Stimulated activated naive CD8-positive, alpha-beta T cell treated with anti-CD3 and anti-CD28 coated beads, Interleukin-15, amount 100 ng/mL, for 72 hours (primary cell): ENCODE results near the gene SDK2.
A peak's percentile ranks its signal among the peaks of the same experiment; 100 is the strongest.
"Not testable (repeated sequence)": the region's sequence is repeated elsewhere in the genome, so short reads cannot be mapped to it uniquely, and the experiment has no call there.

Source experiments
- ATAC-seq: fragments of 150-1000 bp; cut with Tn5 transposase; 2 replicates; pipeline ENCODE4 v1.10.0; 2021; ENCODE audit warnings: mild to moderate bottlenecking, moderate library complexity
- DNase-seq, 2 donors: peaks; one replicate each; pipeline ENCODE4 v3.0.0; 2021 to 2022
- H3K27ac Mint-ChIP-seq, 2 donors: one replicate each; pipeline ENCODE4 v1.8.0; 2022; ENCODE audit warnings: mild to moderate bottlenecking in 2 of 2, mixed read lengths in 2 of 2, moderate library complexity in 2 of 2
- H3K27me3 Mint-ChIP-seq: one replicate; pipeline ENCODE4 v1.8.0; 2022; ENCODE audit warnings: mixed read lengths
- H3K4me1 Mint-ChIP-seq: one replicate; pipeline ENCODE4 v1.8.0; 2022; ENCODE audit warnings: mild to moderate bottlenecking, mixed read lengths
- H3K4me3 Mint-ChIP-seq, 2 donors: one replicate each; pipeline ENCODE4 v1.8.0; 2022; ENCODE audit warnings: mild to moderate bottlenecking in 2 of 2, mixed read lengths in 2 of 2, moderate library complexity in 1 of 2
- H3K9me3 Mint-ChIP-seq, 2 donors: one replicate each; pipeline ENCODE4 v1.8.0; 2022; ENCODE audit warnings: mixed read lengths in 2 of 2

The SDK2 gene

GRCh38 chr17:73309727-73310596, 334.3 kb downstream of the SDK2 start:
- no peaks in the 10 kb centered on the region for H3K9me3 Mint-ChIP-seq
- H3K27ac Mint-ChIP-seq, result peak overlapping the region; percentile 65 to 75
- peak overlapping the region; percentile 84 to 92 for H3K4me3 Mint-ChIP-seq
- H3K4me1 Mint-ChIP-seq, result peaks cover 10% of the 10 kb centered on the region
- ATAC-seq, result no peak
- peaks cover 37% of the 10 kb centered on the region for H3K27me3 Mint-ChIP-seq
- DNase-seq, result no peak

- not testable (repeated sequence) for H3K27ac Mint-ChIP-seq, H3K4me1 Mint-ChIP-seq, DNase-seq, ATAC-seq, H3K9me3 Mint-ChIP-seq, H3K4me3 Mint-ChIP-seq
- H3K27me3 Mint-ChIP-seq, result peaks cover 42% of the 10 kb centered on the region
Observed at GRCh38 chr17:73308959-73309358, 335.3 kb downstream of the SDK2 start.

GRCh38 chr17:73308017-73308823, 336.0 kb downstream of the SDK2 start:
- no peak overlapping the region for H3K27ac Mint-ChIP-seq
- no peak for ATAC-seq
- no peak for DNase-seq
- H3K27me3 Mint-ChIP-seq, result peaks cover 37% of the 10 kb centered on the region
- H3K4me3 Mint-ChIP-seq, result no peak overlapping the region
- no peaks in the 10 kb centered on the region for H3K9me3 Mint-ChIP-seq
- peaks cover 10% of the 10 kb centered on the region for H3K4me1 Mint-ChIP-seq

- H3K27me3 Mint-ChIP-seq, result peaks cover 34% of the 10 kb centered on the region
- ATAC-seq, result no peak
- no peak for DNase-seq
- H3K4me1 Mint-ChIP-seq, result peaks cover 10% of the 10 kb centered on the region
- H3K9me3 Mint-ChIP-seq, result no peaks in the 10 kb centered on the region
- H3K4me3 Mint-ChIP-seq, result no peak overlapping the region
- H3K27ac Mint-ChIP-seq, result no peak overlapping the region
Observed at GRCh38 chr17:73307130-73307529, 337.1 kb downstream of the SDK2 start.

- H3K4me3 Mint-ChIP-seq, result no peak overlapping the region
- ATAC-seq, result no peak
- H3K27me3 Mint-ChIP-seq, result peaks cover 34% of the 10 kb centered on the region
- H3K9me3 Mint-ChIP-seq, result no peaks in the 10 kb centered on the region
- peaks cover 10% of the 10 kb centered on the region for H3K4me1 Mint-ChIP-seq
- no peak for DNase-seq
- H3K27ac Mint-ChIP-seq, result no peak overlapping the region
Observed at GRCh38 chr17:73305845-73306836, 338.1 kb downstream of the SDK2 start.

GRCh38 chr17:73304971-73305812, 339.1 kb downstream of the SDK2 start:
- no peak for ATAC-seq
- H3K27ac Mint-ChIP-seq, result no peak overlapping the region
- H3K9me3 Mint-ChIP-seq, result no peaks in the 10 kb centered on the region
- no peak overlapping the region for H3K4me3 Mint-ChIP-seq
- peaks cover 31% of the 10 kb centered on the region for H3K27me3 Mint-ChIP-seq
- peaks cover 4% of the 10 kb centered on the region for H3K4me1 Mint-ChIP-seq
- DNase-seq, result no peak

- Mint-ChIP-seq H3K27ac (no peak overlapping the region), H3K27me3 (peaks cover 24% of the 10 kb centered on the region), H3K4me3 (no peak overlapping the region), H3K9me3 (no peaks in the 10 kb centered on the region), H3K4me1 (no peaks in the 10 kb centered on the region)
- DNase-seq, result no peak
- ATAC-seq, result no peak
Observed at GRCh38 chr17:73304438-73304837, 339.8 kb downstream of the SDK2 start.

GRCh38 chr17:73302189-73302588, 342.1 kb downstream of the SDK2 start:
- H3K9me3 Mint-ChIP-seq, result no peaks in the 10 kb centered on the region
- peaks cover 5% of the 10 kb centered on the region for H3K4me1 Mint-ChIP-seq
- H3K4me3 Mint-ChIP-seq, result no peak overlapping the region
- ATAC-seq (no peak), DNase-seq (no peak)
- H3K27me3 Mint-ChIP-seq, result peaks cover 19% of the 10 kb centered on the region
- no peak overlapping the region for H3K27ac Mint-ChIP-seq

GRCh38 chr17:73301369-73301768, 342.9 kb downstream of the SDK2 start:
- H3K27me3 Mint-ChIP-seq, result peaks cover 11% of the 10 kb centered on the region
- ATAC-seq, result no peak
- H3K4me1 Mint-ChIP-seq, result peaks cover 5% of the 10 kb centered on the region
- no peak for DNase-seq
- no peak overlapping the region for H3K4me3 Mint-ChIP-seq
- H3K27ac Mint-ChIP-seq, result no peak overlapping the region
- H3K9me3 Mint-ChIP-seq, result no peaks in the 10 kb centered on the region

- Mint-ChIP-seq H3K4me3 (no peak overlapping the region), H3K9me3 (no peaks in the 10 kb centered on the region), H3K27ac (no peak overlapping the region), H3K4me1 (peaks cover 5% of the 10 kb centered on the region), H3K27me3 (peaks cover 9% of the 10 kb centered on the region)
- ATAC-seq (no peak), DNase-seq (no peak)
Observed at GRCh38 chr17:73300392-73300791, 343.9 kb downstream of the SDK2 start.

- Mint-ChIP-seq H3K4me3 (no peak overlapping the region), H3K4me1 (peaks cover 5% of the 10 kb centered on the region), H3K9me3 (no peaks in the 10 kb centered on the region), H3K27me3 (peaks cover 3% of the 10 kb centered on the region), H3K27ac (no peak overlapping the region)
- DNase-seq (no peak), ATAC-seq (no peak)
Observed at GRCh38 chr17:73297934-73298861, 346.0 kb downstream of the SDK2 start.

- no peak for ATAC-seq
- Mint-ChIP-seq H3K27ac (no peak overlapping the region), H3K9me3 (no peaks in the 10 kb centered on the region), H3K27me3 (peaks cover 17% of the 10 kb centered on the region), H3K4me1 (peaks cover 24% of the 10 kb centered on the region), H3K4me3 (no peak overlapping the region)
- DNase-seq, result no peak
Observed at GRCh38 chr17:73293480-73293911, 350.7 kb downstream of the SDK2 start.

- ATAC-seq, result no peak
- DNase-seq, result no peak
- H3K27me3 Mint-ChIP-seq, result peaks cover 17% of the 10 kb centered on the region
- peak overlapping the region in 1 of 2 donors; percentile 78 for H3K27ac Mint-ChIP-seq
- H3K4me3 Mint-ChIP-seq, result no peak overlapping the region
- no peaks in the 10 kb centered on the region for H3K9me3 Mint-ChIP-seq
- peaks cover 21% of the 10 kb centered on the region for H3K4me1 Mint-ChIP-seq
Observed at GRCh38 chr17:73293031-73293430, 351.2 kb downstream of the SDK2 start.
